Stimulated activated CD8-positive, alpha-beta memory T cell treated with anti-CD3 and anti-CD28 coated beads, Interleukin-7, amount 100 ng/mL, for 4 hours (primary cell): ENCODE results near the gene LRRC32.

Experiments
- DNase-seq, 2 donors: peaks; one replicate each; pipeline ENCODE4 v3.0.0-alpha.2; 2020; ENCODE audit warnings: low read depth in 2 of 2

Gene LRRC32

GRCh38 chr11:76680518-76681425, 10.2 kb upstream of the LRRC32 start:
- DNase-seq, result peak; percentile 25 to 45

DNA sequence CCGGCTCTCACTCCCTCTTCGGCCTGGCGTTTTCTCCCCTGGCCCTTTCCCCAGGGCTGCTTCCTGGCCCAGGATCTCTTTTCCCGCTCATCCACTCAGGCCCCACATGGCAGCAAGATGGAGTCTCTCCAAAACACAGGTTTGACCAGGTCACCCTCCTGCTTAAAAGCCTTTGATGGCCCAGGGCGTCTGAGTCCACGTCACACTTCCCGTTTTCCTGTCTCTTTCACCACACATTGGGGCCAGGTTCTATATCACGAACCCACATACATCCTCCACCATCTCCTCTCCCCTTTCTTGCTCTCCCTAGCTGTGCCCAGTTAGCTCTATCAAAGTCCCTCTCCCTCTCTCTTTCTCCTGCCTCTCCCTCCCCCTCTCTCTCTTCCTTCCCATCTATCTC, 7.8 kb upstream of the LRRC32 start:
- DNase-seq, result no peak

DNA sequence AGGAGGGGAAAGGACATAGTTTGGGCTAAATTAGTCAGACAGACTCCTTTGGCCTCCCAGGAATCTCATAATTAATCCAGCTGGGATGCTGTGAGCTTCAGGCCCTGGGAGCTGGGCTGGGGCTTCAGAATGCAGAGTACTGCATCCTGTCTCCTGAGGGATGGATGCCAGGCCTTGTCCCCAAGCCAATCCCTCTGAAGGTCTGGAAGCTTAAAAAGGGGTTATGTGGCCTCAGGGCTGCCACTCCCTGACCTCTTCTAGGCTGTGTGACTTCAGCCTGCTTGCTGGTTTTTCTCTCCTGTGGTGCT, 6.9 kb upstream of the LRRC32 start:
- DNase-seq, result no peak

- no peak for DNase-seq
Measured at GRCh38 chr11:76676636-76677457, 6.3 kb upstream of the LRRC32 start.

- DNase-seq, result no peak
Measured at GRCh38 chr11:76674517-76675400, 4.2 kb upstream of the LRRC32 start.

- DNase-seq, result no peak
Measured at GRCh38 chr11:76673176-76674142, 2.9 kb upstream of the LRRC32 start.

DNA sequence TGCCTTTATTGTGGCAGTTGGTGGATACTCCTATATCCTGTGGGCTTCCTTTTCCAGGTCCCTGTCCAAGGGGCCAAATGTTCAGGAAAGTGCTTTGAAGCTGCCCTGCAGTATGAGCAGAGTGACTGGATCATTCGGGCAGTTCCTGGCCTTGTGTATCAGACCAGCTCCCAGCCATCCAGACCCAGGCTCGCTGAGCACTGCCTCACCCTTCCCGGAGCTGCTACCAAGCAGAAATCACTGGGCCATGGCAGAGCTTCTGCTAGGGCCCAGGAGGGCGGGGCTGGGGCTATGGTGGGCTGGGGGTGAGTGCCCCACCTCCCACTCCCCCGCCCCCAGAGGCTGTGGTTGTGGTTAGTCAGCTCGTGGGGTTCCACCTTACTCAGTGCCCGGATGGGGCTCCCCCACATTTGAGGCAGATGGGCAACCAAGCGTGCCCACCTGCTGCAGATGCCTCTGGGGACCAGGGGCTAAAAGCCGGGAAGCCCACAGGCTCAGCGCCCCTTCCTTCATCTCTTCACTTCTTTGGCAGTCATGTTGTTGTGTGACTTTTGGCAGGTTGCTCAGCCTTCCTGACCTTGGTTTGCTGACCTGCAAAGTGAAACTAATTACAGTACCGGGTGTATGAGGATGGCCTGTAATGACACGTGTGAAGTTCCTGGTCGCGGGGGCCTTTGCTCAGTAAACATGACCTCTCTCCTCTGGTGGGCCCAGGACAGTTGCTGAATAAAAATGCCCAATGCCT, 2.1 kb upstream of the LRRC32 start:
- peak; percentile 42 to 59 for DNase-seq

DNA sequence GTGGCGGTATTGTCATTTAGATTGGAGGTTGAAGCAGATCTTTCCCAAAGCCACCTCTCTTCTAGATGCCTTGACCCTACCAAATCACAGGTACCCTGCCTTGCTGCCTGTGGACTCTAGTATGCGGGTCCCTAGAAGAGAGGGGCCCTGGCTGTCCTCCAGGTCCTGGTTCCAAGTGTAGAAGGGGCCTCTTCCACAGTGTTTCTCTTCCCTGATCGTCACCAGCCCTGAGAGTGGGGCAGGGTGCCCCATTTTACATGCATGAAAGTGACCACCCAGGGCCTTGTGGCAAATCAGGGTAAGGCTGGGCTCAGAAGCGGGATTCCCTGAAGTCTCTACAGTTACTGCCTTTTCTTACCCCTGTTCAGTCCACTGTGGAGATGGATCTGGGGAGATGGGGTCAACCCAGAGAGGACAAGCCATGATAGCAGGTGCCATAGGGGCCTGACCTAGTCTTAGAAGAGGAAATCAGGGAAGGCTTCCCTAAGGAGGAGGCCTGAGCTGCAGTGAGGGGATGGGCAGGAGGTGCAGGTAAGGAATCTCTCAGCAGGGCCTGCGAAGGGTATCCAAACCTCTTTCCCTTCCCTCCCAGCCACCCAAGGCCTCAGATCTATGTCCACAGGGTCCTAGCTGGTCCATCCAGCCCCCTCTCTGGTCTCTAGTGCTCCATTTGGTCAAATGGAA, 1.2 kb upstream of the LRRC32 start:
- no peak for DNase-seq

- DNase-seq, result no peak
Measured at GRCh38 chr11:76671237-76671592, 668 bp upstream of the LRRC32 start.

DNA sequence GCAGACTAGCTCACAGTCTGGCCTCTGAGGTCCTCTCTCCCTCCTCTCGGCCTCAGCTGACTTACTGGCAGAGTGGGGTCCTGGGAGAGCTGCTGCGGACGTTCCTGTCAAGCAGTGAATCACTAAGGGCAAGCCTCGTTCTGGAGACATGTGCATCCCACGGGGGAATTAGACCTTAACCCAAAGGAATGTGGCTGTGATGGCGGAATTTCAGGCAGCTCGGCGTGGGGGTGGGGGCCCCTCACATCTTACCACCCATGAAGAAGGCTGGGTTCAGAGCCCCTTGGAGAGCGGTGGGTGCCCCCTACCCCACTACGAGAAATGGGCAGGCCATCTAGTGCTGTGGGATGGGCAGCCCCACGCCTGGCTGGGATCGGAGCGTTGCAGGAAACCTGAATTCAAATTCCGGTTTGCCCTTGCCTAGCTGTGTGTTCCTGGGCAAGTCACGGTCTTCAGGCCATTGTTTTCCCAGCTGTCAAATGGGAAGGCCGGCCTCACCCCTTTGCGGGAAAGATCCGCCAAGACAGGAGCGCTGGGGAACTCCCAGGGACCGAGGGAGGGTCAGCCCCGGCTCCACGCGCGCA, 554 bp downstream of the LRRC32 start:
- DNase-seq, result no peak

DNA sequence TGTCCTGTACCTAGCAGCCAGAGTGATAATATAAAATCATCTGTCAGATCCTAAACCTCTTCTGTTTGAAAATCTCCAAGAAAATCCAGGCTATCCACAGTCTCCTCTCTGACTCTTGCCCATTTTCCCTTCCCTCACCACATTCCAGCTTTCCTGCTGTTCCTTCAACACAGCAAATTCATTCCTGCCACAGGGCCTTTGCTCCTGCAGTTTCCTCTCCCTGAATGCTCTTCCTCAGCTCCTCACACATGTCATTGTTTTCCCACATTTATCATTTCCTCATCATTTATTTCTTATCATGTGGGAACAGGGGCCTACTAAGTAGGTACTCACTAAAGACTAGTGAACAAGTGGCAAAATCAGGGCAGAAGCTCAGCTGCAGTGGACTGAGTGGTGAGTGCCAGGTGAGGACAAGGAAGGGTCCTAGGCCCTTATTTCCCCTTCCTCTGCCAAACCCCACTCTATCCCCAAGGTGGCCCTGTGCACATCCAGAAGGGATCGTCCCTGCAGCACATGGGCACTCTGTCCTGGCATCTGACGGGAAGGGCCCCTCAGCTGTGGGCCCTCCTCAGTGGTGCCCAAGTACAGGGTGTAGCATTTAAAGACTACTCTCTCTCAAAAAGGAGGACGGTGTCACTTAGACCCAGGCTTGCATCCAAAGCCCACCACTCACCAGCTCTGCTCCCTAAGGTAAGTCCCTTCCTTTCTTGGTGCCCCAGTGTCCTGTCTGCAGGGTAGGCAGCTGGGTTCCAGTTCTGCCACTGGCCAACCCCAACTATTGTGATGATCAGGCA, 2.0 kb downstream of the LRRC32 start:
- DNase-seq, result no peak

DNA sequence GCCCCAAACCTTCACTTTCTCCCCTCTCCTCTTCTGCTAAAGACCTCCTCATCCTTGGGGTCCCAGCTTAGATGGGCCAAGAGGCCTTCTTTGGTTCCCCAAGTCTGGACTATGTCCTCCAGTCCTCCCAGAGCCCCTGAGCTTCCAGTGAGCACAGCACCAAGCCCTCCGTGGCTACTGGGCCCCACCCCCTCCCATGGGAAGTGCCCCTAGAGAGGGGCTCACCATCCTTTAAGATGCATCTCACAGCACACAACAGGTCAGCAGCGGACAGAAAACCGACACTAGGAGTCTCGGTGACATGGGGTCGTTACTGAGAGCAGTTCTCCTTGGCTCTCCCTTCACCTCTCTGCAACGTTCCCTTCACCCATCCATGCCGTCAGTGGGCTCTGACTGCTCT, 2.7 kb downstream of the LRRC32 start:
- no peak for DNase-seq

GRCh38 chr11:76667271-76667818, 3.2 kb downstream of the LRRC32 start:
- DNase-seq, result no peak

DNA sequence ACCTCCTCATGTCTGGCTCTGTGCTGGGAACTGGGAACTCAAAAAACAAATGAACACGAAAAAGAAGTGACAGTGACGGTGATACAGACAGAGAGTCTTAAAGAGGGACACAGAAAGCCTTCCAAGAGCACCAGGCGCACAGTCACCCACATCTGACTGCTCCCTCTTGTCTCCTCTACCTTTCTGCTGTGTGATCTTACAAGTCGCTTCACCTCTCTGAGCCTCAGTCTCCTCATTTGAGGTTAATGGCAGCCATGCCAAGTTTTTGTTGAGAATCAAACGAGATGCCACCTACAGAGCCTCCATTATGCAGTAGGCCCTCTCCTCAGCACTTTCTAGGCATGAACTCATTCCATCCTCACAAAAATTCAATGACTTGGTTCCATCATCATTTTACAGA, 3.7 kb downstream of the LRRC32 start:
- DNase-seq, result no peak

GRCh38 chr11:76666408-76666807, 4.1 kb downstream of the LRRC32 start:
- DNase-seq, result no peak

DNA sequence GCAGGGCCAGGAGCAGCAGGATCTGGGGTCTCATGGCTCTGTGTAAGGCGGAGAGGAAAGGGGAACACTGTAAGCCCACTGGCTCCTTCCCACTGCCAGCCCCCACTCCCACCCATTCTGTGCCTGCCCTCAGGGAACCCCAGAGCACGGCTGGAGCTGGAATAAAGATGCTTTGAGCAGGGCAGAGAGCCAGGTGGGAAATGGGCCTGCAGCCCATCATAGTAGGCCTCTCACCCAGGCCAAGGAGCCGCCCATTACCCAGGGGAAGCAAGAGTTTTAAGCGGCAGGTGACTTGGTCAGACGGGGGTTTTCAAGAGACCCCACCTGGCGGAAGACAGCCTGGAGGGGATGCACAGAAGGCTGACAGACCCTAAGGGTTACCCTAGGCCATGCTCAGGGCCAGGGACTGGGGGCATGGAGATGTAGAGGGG, 4.6 kb downstream of the LRRC32 start:
- no peak for DNase-seq

DNA sequence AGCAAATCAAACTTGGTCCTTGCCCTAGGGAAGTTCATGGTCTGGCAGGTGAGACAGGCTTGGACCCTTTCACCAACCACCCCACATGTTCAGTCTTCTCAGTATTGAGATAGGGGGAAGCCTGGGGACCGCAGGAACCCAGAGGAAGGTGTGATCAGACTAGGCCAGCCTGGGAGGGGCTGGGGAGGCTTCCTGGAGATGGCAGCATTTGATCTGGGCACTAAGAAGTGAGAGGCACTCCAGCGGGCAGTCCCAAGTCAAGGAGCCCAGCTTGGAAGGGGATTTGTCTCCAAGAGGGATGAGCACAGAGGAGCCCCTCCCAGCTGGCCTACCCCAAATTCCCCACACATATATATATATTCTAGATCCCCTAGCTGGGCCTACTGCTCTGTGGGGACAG, 5.4 kb downstream of the LRRC32 start:
- no peak for DNase-seq

- no peak for DNase-seq
Measured at GRCh38 chr11:76664578-76665061, 5.9 kb downstream of the LRRC32 start.
